ENCODE measurements around the gene SRPK2.
"Not testable (repeated sequence)": the region's sequence is repeated elsewhere in the genome, so short reads cannot be mapped to it uniquely, and the experiment has no call there.

SRPK2 gene

DNA sequence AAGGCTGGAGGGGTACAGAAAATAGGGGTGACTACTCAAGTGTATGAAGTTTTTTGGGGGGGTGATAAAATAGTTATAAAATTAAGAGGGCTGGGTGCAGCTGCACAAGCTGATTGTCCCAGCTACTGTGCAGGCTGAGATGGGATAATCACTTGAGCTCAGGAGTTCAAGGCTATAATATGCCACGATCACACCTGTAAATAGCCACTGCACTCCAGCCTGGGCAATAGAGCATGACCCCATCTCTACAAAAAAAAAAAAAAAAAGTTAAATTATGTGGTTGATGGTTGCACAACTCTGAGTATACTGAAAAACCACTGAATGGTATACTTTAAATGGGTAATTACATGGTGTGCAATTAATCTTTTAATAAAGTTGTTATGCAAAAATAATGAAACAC is 172.9 kb downstream of the SRPK2 start:
- no peak for DNase-seq

DNA sequence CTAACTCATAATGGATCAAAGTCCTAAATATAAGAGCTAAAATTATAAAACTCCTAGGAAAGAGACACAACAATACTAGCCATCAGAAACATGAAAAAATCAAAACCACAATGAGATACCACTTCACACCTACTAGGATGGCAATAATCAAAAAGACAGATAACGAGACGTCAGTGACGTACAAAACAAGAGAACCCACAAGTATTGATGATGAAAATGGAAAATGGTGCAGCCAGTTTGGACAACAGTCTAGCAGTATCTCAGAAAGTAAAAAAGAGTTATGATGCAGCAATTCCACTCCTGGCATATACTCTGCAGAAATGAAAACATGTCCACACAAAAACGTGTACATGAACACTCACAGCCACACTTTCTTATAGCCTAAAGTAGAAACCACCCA is 173.5 kb downstream of the SRPK2 start:
- DNase-seq = no peak

DNA sequence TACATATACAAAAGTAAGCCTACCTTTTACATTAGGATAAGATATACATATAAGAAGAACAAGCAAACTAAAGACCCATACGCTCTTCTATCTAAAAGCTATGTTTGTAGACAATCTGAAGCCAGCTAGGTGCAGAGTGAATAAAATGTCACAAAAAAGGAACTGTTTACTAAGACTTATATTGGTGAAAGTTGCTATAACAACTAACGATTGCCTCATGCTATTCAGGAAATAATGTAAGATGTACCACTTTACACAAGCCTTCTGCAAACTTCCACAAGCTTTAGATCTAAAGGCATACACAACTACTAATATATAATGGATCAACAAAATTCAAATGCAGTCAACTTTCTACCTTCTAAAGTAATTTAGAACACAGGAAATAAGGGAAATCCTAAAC is 175.1 kb downstream of the SRPK2 start:
- DNase-seq = no peak

DNA sequence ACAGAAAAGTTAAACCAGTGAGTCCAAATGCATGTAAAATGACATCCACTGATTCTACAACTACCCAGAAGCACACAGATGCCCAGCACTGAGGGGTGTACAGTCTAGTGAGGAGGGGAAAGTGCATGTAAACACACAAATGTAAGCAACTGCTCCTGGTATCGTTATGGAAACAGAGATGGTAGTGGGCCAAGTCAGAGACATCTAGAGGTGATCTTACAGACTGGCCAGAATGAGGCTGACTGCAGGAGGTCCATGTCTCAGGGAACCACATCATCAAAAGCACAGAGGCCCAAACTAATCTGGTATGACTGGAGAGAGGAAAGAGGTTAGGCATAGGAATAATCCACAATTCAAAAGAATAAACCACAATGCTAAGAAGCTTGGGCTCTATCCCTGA is 176.5 kb downstream of the SRPK2 start:
- no peak for DNase-seq

DNA sequence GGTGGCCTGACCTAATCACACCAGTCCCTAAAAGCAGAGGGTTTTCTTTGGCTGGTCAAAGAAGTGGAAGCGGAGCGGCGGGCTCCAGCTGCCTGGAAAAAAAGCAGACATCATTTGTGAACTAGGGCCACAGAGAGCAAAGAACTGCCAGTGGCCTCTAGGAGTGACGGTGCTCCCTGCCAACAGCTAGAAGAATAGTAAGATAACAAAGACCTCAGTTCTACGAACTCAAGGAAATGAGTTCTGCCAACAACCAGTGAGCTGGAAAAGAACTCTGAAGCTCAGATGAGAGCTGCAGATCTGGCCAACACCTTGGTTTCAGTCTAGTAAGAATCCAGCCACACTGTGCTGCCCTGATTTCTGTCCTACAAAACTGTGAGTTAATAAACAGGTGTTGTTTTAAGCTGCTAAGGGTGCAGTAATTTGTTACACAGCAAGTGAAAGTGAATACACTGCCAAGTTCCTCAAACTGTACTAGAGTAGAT is 178.0 kb downstream of the SRPK2 start:
- DNase-seq = no peak

DNA sequence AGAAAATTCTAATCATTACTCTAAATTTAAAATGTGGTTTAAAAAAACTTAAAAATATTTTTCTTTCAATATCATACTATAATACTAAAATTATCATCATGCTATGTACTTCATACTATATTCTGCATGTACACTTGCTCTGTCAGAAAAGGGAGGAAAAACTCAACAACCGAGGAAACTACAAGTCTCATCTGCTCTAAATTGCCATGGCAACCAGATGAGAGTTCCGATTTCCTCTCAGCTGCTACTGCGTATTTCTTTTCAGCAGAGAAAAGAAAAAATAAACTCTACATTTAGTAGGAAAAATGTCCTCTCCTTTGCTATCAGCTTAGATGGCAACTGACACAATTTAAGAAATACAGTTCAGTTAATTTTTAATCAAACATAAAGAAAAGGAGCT is 178.9 kb downstream of the SRPK2 start:
- DNase-seq = no peak

DNA sequence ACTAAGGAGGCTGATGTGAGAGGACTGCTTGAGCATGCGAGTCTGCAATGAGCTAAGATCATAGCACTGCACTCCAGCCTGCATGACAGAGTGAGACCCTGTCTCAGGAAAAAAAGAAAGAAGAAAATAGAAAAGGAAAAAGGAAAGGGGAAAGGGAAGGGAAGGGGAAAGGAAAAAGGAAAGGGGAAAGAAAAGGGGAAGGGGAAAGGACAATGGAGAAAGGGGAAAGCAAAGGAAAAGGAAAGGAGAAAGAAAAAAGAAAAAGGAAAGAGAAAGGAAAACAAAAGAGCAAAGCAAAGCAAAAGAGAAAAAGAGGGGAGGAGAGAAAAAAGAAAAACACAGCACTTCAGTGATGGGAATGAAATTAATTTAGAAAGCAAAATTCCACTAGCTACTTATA is 179.3 kb downstream of the SRPK2 start:
- no peak for DNase-seq

DNA sequence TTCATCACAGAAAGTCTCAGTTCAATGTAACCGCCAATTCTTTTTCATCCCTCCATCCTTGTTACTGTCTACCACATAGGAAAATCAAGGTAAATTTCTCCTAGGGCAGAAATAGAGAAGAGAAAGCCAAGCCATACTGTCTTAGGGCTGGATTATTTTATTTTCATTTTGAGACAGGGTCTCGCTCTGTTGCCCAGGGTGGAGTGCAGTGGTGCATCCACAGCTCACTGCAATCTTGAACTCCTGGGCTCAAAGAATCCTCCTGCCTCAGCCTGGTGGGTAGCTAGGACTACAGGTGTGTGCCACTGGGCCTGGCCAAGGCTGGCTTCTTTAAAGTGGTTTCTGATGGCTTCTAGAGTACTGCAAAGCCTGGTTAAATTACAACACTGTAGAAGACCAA is 181.7 kb downstream of the SRPK2 start:
- no peak for DNase-seq

DNA sequence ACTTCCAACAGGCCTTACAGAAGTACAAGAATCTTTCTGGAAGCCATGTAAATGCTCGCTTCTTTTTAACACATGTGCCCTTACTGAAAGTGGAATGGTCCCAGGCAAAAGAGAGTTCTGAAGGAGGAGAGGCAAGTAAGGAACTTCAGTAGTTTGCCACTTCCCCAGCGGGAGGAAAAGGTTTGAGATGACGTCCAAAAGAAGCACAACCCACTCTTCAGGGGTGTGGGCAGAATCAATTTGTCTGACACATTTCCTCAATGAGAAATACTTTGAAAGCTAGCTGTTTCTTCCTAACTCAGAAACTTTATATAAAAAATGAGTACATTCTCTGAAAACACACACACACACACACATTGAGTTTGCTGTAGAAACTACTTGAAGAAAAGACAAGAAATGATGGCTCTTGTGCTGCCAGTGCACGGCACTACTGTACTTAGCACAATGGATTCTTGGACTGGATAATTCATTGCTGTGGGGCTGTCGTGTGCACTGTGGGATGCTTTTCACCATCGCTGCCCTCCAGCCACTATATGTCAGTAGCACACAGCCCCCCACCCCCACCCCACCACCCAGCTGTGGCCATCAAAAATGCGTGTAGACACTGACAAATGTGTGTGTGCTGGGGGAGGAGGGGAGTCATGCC is 183.0 kb downstream of the SRPK2 start:
- DNase-seq = no peak

DNA sequence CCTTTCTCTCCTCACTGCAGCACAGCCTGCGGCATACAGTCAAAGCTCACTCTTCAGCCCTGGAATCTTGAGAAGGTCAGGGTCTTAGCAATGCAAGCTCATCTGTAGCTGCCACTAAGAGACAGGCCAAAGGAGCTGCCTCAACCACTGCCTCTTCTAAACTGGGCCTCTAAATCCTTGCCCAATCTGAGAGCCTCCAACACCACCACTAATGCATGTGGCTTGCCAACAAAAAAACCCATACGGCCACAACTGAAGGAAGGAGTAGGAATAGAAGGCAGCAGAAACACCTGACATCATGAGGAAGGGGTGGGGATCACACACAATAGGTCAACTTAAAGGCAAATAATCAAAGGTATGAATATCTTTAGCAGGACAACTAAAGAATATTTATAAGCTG is 183.8 kb downstream of the SRPK2 start:
- DNase-seq = no peak

DNA sequence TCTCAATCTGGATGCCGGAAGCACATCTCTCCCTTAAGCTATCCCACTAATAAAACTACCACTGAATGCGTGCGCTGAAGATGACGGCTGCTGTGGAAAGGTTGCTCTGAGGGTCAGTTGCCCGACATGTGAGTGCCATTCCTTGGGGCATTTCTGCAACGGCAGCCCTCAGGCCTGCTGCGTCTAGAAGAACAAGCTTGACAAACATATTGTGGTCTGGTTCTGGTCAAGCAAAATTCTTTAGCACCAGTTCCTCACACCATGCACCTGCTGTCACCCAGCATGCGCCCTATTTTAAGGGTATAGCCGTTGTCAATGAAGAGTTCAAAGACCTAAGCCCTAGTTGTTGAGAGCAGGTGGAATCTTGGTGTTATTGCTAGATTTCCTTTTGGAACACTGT is 184.2 kb downstream of the SRPK2 start:
- no peak for DNase-seq

DNA sequence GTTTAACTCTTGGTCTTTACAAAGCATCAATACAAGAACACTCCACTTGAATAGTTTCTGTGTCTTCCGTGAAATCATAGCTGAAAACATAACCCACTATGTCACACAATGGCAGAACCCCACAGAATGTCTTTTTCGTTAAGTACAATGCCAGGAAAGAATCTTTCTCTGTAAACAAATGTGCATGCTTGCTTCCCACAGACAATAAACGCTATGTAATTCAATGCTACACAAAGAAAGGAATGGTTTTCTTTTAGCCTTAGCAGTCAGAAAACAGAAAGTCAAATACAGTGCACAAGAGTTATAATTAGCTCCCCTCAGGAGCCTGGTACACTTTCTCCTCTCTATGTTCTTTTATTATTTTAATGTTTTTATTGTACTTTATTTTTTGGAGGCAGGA is 186.1 kb downstream of the SRPK2 start:
- DNase-seq = peak; percentile 10

DNA sequence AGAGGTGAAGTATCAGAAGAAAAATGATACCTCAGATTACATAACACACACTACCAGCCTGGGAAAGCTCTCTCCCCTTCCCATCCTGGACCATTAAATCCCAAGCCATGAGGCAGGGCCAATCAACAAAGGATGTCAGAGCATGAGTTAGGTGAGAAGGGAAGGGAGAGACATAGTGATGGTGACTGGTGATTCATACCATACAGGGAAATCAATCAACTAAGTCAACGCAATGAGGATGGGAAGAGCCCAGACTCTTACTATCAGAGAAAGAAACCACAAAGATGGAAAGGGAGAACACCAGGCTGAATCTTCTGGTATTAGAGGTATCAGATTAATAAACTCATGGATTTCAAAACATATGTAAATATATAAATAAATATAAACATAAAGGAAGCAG is 189.3 kb downstream of the SRPK2 start:
- DNase-seq = no peak

DNA sequence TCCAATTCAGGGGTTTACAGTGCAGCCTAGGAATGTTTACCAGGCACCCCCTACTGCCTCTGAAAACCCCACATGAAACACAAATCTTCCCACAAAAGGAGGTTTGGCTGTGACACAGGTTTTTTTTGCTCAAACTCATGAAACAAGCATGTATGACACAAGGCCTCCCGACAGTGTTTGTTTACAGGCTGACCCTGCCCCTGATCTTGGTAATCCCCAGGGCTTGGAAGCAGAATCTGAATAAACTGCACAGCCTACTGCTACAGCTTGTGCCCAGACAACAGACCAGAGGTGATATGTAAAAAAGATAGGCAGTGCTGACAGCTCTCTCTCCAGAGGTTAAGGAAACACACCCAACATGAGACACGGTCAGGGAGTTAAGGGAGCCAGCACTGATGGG is 190.5 kb downstream of the SRPK2 start:
- no peak for DNase-seq

DNA sequence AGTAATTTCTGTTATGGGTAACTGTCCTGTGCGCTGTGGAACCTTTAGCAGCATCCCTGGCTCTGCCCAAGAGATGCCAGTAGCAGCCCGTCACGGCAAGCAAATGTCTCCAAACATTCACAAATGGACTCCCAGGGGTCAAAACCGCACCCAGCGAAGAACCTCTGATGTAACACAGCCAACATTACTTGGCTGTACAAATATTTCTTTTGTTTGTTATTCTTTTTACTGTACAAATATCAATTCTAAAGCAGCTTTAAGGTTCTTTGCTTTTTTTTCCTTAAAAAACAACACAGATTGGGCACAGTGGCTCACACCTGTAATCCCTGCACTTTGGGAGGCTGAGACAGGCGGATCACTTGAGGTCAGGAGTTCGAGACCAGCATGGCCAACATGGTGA is 192.2 kb downstream of the SRPK2 start:
- DNase-seq = no peak

DNA sequence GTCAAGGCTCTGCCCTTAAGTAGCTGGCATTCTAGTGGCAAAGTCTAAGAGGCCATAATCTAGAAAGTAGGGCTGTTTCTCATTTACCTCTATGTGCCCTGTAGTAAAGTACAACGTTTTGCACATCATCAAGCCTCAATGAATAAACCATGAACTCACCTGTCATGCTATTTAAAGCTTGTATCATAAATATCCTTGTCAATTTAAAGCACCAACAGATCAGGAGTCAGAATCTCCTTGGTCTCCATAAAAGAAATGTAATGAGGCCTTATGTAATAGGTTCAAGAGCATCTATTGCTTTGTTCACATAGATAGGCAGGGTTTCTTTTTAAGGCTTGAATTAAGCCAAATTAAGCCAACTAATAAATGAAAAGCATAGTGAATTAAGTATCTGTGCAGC is 192.8 kb downstream of the SRPK2 start:
- DNase-seq = no peak

DNA sequence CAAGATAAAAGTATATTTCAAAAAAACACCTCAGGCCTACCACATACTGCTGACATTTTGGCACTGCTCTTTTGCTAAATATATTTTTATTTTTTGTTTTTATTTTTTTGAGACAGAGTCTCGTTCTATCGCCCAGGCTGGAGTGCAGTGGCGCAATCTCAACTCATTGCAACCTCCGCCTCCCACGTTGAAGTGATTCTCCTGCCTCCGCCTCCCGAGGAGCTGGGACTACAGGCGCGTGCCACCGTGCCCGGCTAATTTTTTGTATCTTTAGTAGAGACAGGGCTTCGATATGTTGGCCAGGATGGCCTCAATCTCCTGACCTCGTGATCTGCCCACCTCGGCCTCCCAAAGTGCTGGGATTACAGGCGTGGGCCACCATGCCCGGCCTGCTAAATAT is 193.8 kb downstream of the SRPK2 start:
- DNase-seq = not testable (repeated sequence)

DNA sequence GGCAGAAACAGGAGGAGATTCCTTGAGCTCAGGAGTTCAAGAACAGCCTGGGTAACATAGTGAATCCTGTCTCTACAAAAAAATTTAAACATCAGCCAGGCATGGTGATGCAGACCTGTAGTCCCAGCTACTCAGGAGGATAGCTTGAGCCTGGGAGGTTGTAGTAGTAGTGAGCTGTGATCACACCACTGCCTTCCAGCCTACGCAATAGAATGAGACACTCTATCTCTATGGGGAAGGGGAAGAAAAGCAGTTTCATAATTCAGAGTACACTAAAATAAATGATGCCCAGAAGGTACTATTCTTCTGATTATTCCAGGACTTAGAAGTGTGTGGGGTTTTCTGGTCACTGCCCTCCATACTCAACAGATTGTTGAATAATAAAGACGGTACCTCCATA is 197.4 kb downstream of the SRPK2 start:
- no peak for DNase-seq

DNA sequence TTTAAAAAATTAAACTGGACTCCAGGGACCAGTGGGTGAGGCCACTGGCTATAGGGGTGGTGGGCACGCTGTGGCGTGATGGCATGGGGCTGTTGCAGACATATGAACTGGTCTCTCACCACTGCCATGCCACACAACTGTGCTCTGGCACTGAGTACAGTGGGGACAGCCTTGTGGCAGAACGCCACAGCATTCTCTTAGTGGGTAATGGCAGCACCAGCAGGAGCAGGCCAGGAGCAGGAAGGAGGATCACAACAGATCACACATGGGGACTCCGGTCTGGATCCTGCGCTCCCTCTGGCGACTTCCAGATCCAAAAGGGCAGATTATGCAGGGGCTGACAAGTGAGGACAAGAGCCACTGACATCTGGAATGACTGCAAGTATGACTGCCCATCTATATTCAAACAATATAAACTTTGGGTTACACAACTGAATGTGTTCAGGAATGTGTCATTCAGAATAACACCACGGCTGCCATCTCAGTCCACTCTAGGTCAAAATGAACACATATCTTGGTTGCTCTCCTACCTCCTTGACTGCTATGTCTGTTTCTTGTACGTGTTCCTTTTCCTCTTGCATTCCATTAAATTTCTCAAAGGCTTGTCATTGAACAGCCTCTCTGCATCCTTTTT is 198.7 kb downstream of the SRPK2 start:
- DNase-seq = no peak

DNA sequence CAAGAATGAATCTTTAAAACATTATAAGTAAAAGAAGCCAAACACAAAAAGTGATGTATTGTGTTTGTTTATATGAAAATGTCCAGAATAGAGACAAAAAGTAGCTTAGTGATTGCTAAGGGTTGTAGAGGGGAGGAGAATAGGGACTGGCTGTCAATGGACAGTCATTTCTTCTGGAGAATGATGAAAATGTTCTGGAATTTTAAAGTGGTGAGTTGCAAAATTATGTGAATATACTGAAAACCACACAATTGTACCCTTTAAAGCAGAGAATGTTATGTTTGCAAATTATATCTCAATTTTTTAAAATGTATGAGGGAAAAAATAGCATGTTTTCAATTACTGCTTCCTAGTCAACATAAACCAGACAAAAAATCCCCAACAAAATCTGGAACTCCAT is 200.5 kb downstream of the SRPK2 start:
- no peak for DNase-seq

DNA sequence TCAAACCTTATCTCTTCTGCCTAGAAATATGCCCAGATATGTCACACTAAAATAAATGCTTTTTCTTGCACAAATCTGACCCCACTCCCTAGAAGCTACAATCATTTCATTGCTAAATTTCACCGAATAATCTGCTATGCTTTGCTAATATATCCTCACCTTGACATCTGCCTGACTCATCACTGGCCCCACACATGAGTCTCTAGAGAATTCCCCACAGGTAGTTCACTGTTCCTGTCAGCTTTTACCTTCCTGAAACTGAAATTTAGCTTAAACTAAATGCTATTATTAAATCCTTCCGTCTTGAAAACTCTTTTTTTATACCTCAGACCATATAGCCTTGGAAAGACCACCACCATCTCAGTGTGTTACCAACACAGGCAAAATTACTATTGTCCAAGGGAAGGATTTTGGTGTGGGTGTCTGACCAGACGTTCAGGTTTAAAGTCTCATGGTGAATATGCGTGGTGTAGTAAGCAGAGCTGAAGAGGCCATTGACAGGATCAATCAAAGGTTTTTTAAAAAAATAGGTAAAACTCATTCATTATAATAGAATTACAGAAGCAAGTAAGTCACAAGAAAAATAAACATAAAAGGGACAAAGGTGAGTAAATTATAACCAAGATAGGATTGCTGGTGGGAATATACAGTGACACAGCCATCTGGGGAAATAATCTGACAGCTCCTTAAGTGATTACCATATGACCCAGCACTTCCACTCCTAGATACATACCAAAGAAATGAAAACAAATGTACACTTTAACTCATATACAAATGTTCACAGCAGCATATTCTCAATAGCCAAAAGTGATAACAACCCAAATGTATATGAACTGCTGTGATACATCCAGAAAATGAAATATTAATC is 201.2 kb downstream of the SRPK2 start:
- no peak for DNase-seq

DNA sequence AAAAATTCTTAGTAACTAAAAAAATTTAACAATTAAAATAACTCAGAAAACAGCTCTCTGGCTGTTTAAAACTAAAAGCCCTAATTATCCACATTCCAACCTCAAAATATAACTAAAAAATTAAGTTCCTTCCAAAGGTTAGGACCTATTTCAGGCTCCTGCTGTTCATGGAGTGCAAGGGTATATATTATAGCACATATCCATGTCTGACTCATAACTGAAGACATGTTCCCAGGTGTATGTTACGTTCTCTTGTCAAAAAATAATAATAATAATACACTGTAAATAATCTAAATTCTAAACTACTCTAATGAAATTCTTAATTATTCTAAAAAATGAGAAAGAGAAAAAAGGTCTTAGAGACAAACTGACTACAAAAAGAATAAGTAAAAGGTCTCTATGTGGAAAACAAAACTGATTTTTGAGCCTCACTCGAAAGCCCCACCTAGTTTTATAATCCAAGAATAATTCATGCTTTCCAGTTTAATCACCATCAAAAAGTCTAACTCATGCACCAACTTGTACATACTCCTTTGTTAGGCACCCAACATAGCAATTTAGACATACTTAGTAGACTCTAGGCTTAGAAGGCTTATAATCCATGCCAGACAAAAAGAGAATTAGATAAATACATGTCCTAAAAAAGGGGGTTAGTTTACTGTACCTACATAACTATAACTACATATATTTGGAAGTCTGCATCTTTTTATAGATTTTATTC is 203.3 kb downstream of the SRPK2 start:
- no peak for DNase-seq

DNA sequence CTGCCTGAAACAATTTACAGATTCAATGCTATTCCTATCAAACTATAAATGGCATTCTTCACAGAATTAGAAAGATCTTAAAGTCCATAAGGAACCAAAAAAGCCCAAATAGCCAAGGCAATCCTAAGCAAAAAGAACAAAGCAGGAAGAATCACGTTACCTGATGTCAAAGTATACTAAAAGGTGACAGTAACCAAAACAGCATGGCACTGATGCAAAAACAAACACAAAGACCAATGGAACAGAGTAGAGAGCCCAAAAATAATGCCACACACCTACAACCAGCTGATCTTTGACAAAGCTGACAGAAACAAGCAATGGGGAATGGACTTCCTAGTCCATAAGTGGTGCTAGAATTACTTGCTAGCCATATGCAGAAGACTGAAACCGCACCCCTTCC is 208.7 kb downstream of the SRPK2 start:
- DNase-seq = no peak

Data from NCI-H748 treated with DMSO at 0.1 percent for 48 hours (cell line).